Right cardiac atrium (tissue), 5 donors: ENCODE measurements around the gene MAPT. TPM values are rescaled to one million over a fixed set of nuclear protein-coding genes. Genes with fewer than 3 reads are reported as not detected.
"Not testable (repeated sequence)": the region's sequence is repeated elsewhere in the genome, so short reads cannot be mapped to it uniquely, and the experiment has no call there.

Experiments
- ATAC-seq, 2 donors: fragments of 200-7000 bp; cut with Tn5 transposase; one replicate each; pipeline versions ENCODE4 v1.8.0 to v1.9.1; 2020; ENCODE audit warnings: moderate library complexity in 2 of 2, mild to moderate bottlenecking in 1 of 2
- DNase-seq, 3 donors: peaks; one replicate each; pipeline ENCODE4 v3.0.0-alpha.2; 2020
- H3K27ac ChIP-seq: one replicate; pipeline ENCODE4 v1.5.1; 2013; ENCODE audit warnings: mild to moderate bottlenecking, low read length, control low read depth, moderate library complexity
- H3K27me3 ChIP-seq: one replicate; pipeline ENCODE4 v1.6.1; 2013; ENCODE audit not compliant: control insufficient read depth, insufficient read depth
- H3K4me1 ChIP-seq: one replicate; pipeline ENCODE4 v1.6.1; 2013; ENCODE audit warnings: low read length; ENCODE audit not compliant: control insufficient read depth, insufficient read depth
- H3K4me3 ChIP-seq: one replicate; pipeline ENCODE4 v1.5.1; 2013; ENCODE audit warnings: low read length, control low read depth
- H3K9me3 ChIP-seq: one replicate; pipeline ENCODE4 v1.6.1; 2013; ENCODE audit warnings: low read length; ENCODE audit not compliant: control insufficient read depth
- WGBS: extraction: QIAGEN DNeasy Blood & Tissue Kit; methylation state at CpG from one replicate; pipeline ENCODE4 v1.1.7; 2013; 5-methylcytosine and 5-hydroxymethylcytosine counted together
- intact Hi-C, 4 donors: fragments of 100-400 bp; cut with DNase I; formaldehyde crosslinking; loops; one replicate each; pipeline versions ENCODE4 v1.11.0 to v1.14.0; 2022 to 2023
- polyA plus RNA-seq: library from polyadenylated mRNA; stranded (reverse); fragments of 200-250 nt; gene quantifications from one replicate; pipeline ENCODE4 v1.2.3, GENCODE V29; 2013
- total RNA-seq, 4 donors: library from RNA; stranded (reverse); fragmentation: NEBNext Ultra II Directional; extraction: Animal tissue kit (Norgen Biotek cat#: 25700); gene quantifications; one replicate each; pipeline ENCODE4 v1.2.1, GENCODE V29; 2021
- donor health status: healthy with polysubstance abuse.
- donor health status: DM: no; HTN: yes; CAD: no.
- donor health status: DM: no; HTN: no; CAD: no.
- donor health status: DM: no; HTN: yes; CAD: no; lungs with severe emphysema.
- donor health status: DM: yes; HTN: yes; CAD: no.

Gene MAPT
- total and polyA plus RNA-seq, 5 donors, result 6.9 to 15.1 (median 8.2) TPM

DNA sequence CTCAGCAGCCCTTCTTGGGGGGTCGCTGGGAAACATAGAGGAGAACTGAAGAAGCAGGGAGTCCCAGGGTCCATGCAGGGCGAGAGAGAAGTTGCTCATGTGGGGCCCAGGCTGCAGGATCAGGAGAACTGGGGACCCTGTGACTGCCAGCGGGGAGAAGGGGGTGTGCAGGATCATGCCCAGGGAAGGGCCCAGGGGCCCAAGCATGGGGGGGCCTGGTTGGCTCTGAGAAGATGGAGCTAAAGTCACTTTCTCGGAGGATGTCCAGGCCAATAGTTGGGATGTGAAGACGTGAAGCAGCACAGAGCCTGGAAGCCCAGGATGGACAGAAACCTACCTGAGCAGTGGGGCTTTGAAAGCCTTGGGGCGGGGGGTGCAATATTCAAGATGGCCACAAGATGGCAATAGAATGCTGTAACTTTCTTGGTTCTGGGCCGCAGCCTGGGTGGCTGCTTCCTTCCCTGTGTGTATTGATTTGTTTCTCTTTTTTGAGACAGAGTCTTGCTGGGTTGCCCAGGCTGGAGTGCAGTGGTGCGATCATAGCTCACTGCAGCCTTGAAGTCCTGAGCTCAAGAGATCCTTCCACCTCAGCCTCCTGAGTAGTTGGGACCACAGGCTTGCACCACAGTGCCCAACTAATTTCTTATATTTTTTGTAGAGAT lies 108.1 kb downstream of the MAPT start:
- intact Hi-C loops, result loop anchor here (2.0 to 10.0 kb wide), 3 partner anchors 210 to 282 kb away; no protein-coding TSS in a partner anchor
- no peak overlapping the region for H3K27ac ChIP-seq

DNA sequence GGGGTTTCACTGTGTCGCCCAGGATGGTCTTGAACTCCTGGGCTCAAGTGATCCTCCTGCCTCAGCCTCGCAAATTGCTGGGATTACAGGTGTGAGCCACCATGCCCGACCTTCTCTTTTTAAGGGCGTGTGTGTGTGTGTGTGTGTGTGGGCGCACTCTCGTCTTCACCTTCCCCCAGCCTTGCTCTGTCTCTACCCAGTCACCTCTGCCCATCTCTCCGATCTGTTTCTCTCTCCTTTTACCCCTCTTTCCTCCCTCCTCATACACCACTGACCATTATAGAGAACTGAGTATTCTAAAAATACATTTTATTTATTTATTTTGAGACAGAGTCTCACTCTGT lies 108.6 kb downstream of the MAPT start:
- intact Hi-C loops, result loop anchor here (2.0 to 10.0 kb wide), 3 partner anchors 209 to 282 kb away; no protein-coding TSS in a partner anchor
- no peak for ATAC-seq
- 66% methylated on average over 7 of the region's 7 CpGs for WGBS
- Histone ChIP-seq H3K4me3 (no peak overlapping the region), H3K4me1 (no peaks in the 10 kb centered on the region), H3K9me3 (no peaks in the 10 kb centered on the region), H3K27ac (no peak overlapping the region), H3K27me3 (no peaks in the 10 kb centered on the region)
- no peak for DNase-seq

More for the DNA sequence above, 108.1 kb downstream of the MAPT start:
- peak; percentile 73 to 82 for ATAC-seq
- Histone ChIP-seq H3K4me1 (no peaks in the 10 kb centered on the region), H3K9me3 (no peaks in the 10 kb centered on the region), H3K4me3 (no peak overlapping the region), H3K27me3 (no peaks in the 10 kb centered on the region)
- WGBS, result 24% methylated on average over 8 of the region's 8 CpGs
- DNase-seq, result peak; percentile 48 to 81 (median 73)

- H3K9me3 ChIP-seq, result no peaks in the 10 kb centered on the region
- H3K4me1 ChIP-seq, result no peaks in the 10 kb centered on the region
- DNase-seq, result peak; percentile 39 to 81 (median 73)
- ATAC-seq, result peak; percentile 36 to 43
- no peak overlapping the region for H3K27ac ChIP-seq
- 40% methylated on average over 6 of the region's 6 CpGs for WGBS
- H3K4me3 ChIP-seq, result no peak overlapping the region
- H3K27me3 ChIP-seq, result no peaks in the 10 kb centered on the region
- intact Hi-C loops, result loop anchor here (2.0 to 10.0 kb wide), 3 partner anchors 208 to 281 kb away; no protein-coding TSS in a partner anchor
Measured at GRCh38 chr17:46003907-46004748, 109.8 kb downstream of the MAPT start.

GRCh38 chr17:46006082-46006481 lies 111.7 kb downstream of the MAPT start:
- WGBS, result 91% methylated on average over 1 of the region's 1 CpG
- not testable (repeated sequence) for H3K9me3 ChIP-seq, ATAC-seq, H3K4me1 ChIP-seq, H3K27me3 ChIP-seq, H3K27ac ChIP-seq, DNase-seq, H3K4me3 ChIP-seq
- intact Hi-C loops, result loop anchor here in 1 of 4 donors (10.0 kb wide), 1 partner anchor 279 kb away; no protein-coding TSS in a partner anchor

DNA sequence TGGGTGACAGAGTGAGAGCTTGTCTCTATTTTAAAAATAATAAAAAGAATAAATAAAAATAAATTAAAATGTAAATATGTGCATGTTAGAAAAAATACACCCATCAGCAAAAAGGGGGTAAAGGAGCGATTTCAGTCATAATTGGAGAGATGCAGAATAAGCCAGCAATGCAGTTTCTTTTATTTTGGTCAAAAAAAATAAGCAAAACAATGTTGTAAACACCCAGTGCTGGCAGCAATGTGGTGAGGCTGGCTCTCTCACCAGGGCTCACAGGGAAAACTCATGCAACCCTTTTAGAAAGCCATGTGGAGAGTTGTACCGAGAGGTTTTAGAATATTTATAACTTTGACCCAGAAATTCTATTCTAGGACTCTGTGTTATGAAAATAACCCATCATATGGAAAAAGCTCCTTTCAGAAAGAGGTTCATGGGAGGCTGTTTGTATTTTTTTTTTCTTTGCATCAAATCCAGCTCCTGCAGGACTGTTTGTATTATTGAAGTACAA lies 113.2 kb downstream of the MAPT start:
- ATAC-seq, result no peak
- 60% methylated on average over 2 of the region's 2 CpGs for WGBS
- intact Hi-C loops, result loop anchor here in 1 of 4 donors (10.0 kb wide), 1 partner anchor 277 kb away; no protein-coding TSS in a partner anchor
- H3K27me3 ChIP-seq, result no peaks in the 10 kb centered on the region
- H3K4me1 ChIP-seq, result no peaks in the 10 kb centered on the region
- no peak for DNase-seq
- H3K27ac ChIP-seq, result no peak overlapping the region
- no peaks in the 10 kb centered on the region for H3K9me3 ChIP-seq
- no peak overlapping the region for H3K4me3 ChIP-seq

GRCh38 chr17:46008591-46008990 lies 114.2 kb downstream of the MAPT start:
- Histone ChIP-seq H3K9me3 (no peaks in the 10 kb centered on the region), H3K27ac (no peak overlapping the region), H3K4me3 (no peak overlapping the region), H3K4me1 (no peaks in the 10 kb centered on the region), H3K27me3 (no peaks in the 10 kb centered on the region)
- intact Hi-C loops, result loop anchor here in 1 of 4 donors (10.0 kb wide), 1 partner anchor 276 kb away; no protein-coding TSS in a partner anchor
- no peak for DNase-seq
- whole genome bisulfite sequencing, result 93% methylated on average over 9 of the region's 9 CpGs
- no peak for ATAC-seq

DNA sequence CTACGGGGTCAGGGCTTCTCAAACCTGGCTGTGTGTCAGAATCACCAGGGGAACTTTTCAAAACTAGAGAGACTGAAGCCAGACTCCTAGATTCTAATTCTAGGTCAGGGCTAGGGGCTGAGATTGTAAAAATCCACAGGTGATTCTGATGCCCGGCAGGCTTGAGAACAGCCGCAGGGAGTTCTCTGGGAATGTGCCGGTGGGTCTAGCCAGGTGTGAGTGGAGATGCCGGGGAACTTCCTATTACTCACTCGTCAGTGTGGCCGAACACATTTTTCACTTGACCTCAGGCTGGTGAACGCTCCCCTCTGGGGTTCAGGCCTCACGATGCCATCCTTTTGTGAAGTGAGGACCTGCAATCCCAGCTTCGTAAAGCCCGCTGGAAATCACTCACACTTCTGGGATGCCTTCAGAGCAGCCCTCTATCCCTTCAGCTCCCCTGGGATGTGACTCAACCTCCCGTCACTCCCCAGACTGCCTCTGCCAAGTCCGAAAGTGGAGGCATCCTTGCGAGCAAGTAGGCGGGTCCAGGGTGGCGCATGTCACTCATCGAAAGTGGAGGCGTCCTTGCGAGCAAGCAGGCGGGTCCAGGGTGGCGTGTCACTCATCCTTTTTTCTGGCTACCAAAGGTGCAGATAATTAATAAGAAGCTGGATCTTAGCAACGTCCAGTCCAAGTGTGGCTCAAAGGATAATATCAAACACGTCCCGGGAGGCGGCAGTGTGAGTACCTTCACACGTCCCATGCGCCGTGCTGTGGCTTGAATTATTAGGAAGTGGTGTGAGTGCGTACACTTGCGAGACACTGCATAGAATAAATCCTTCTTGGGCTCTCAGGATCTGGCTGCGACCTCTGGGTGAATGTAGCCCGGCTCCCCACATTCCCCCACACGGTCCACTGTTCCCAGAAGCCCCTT lies 115.6 kb downstream of the MAPT start:
- H3K27ac ChIP-seq, result no peak overlapping the region
- no peaks in the 10 kb centered on the region for H3K4me1 ChIP-seq
- H3K27me3 ChIP-seq, result no peaks in the 10 kb centered on the region
- peak in 1 of 2 donors; percentile 53 for ATAC-seq
- WGBS, result 74% methylated on average over 33 of the region's 33 CpGs
- DNase-seq, result peak in 2 of 3 donors; percentile 46 to 62
- H3K4me3 ChIP-seq, result no peak overlapping the region
- no peaks in the 10 kb centered on the region for H3K9me3 ChIP-seq
- intact Hi-C loops, result loop anchor here in 1 of 4 donors (10.0 kb wide), 1 partner anchor 275 kb away; no protein-coding TSS in a partner anchor

GRCh38 chr17:46010597-46011186 lies 116.3 kb downstream of the MAPT start:
- intact Hi-C loops, result no loop called here
- 83% methylated on average over 16 of the region's 16 CpGs for WGBS
- peak in 1 of 2 donors; percentile 20 for ATAC-seq

GRCh38 chr17:46011711-46012505 lies 117.6 kb downstream of the MAPT start:
- intact Hi-C loops, result no loop called here
- Histone ChIP-seq H3K4me3 (no peak overlapping the region), H3K4me1 (no peaks in the 10 kb centered on the region), H3K27ac (no peak overlapping the region), H3K9me3 (no peaks in the 10 kb centered on the region), H3K27me3 (no peaks in the 10 kb centered on the region)
- peak in 1 of 2 donors; percentile 15 for ATAC-seq
- no peak for DNase-seq
- WGBS, result 84% methylated on average over 28 of the region's 28 CpGs

More at GRCh38 chr17:46010597-46011186, 116.3 kb downstream of the MAPT start:
- DNase-seq, result no peak
- Histone ChIP-seq H3K4me3 (no peak overlapping the region), H3K27ac (no peak overlapping the region), H3K27me3 (no peaks in the 10 kb centered on the region), H3K9me3 (no peaks in the 10 kb centered on the region), H3K4me1 (no peaks in the 10 kb centered on the region)
